Stimulated activated CD8-positive, alpha-beta memory T cell treated with anti-CD3 and anti-CD28 coated beads, Interleukin-4, amount 100 ng/mL, for 48 hours (primary cell): ENCODE data around the gene RBPJ.

ENCODE experiments used
- DNase-seq: peaks from one replicate; pipeline ENCODE4 v3.0.0-alpha.2; 2020

Gene RBPJ

GRCh38 chr4:26463386-26463785 lies 142.6 kb downstream of the RBPJ start:
- DNase-seq, result no peak

GRCh38 chr4:26464420-26465095 lies 143.7 kb downstream of the RBPJ start:
- no peak for DNase-seq

- no peak for DNase-seq
These were observed 145.9 kb downstream of the RBPJ start for GRCh38 chr4:26466578-26467270.

GRCh38 chr4:26467724-26468123 lies 146.9 kb downstream of the RBPJ start:
- no peak for DNase-seq

GRCh38 chr4:26468283-26468949 lies 147.6 kb downstream of the RBPJ start:
- no peak for DNase-seq

- DNase-seq, result no peak
These were observed 148.2 kb downstream of the RBPJ start for GRCh38 chr4:26468977-26469376.

GRCh38 chr4:26471890-26472289 lies 151.1 kb downstream of the RBPJ start:
- DNase-seq, result no peak

- no peak for DNase-seq
These were observed 153.1 kb downstream of the RBPJ start for GRCh38 chr4:26473893-26474292.

GRCh38 chr4:26474551-26474950 lies 153.7 kb downstream of the RBPJ start:
- DNase-seq, result no peak

GRCh38 chr4:26475716-26476115 lies 154.9 kb downstream of the RBPJ start:
- DNase-seq, result no peak

GRCh38 chr4:26476545-26476944 lies 155.7 kb downstream of the RBPJ start:
- DNase-seq, result no peak

- no peak for DNase-seq
These were observed 157.5 kb downstream of the RBPJ start for GRCh38 chr4:26478330-26478729.

- no peak for DNase-seq
These were observed 162.0 kb downstream of the RBPJ start for GRCh38 chr4:26482508-26483462.

GRCh38 chr4:26484032-26484515 lies 163.3 kb downstream of the RBPJ start:
- no peak for DNase-seq

- no peak for DNase-seq
These were observed 163.7 kb downstream of the RBPJ start for GRCh38 chr4:26484516-26484915.
